ENCODE results near the gene PLA2G4B.

- no peak for TF ChIP-seq CTCF (IDR thresholded peaks at IDR 0.05; ENCODE audit: poor library complexity)
- no peak for TF ChIP-seq EZH2phosphoT487 (IDR thresholded peaks at IDR 0.05; ENCODE audit: low read depth, severe bottlenecking, unreplicated experiment)
- TF ChIP-seq EZH2 (IDR thresholded peaks at IDR 0.05; ENCODE audit: borderline replicate concordance): no peak
Observed at GRCh38 chr15:41841131-41841530, 2.5 kb downstream of the PLA2G4B start.
